NOMO-1 treated with DMSO at 0.1 percent for 48 hours (cell line): ENCODE results near the gene FBXO34.
"Not testable (repeated sequence)": the region's sequence is repeated elsewhere in the genome, so short reads cannot be mapped to it uniquely, and the experiment has no call there.

ENCODE experiments used
- DNase-seq: peaks from one replicate; lab custom pipeline; 2025; ENCODE audit not compliant: unreplicated experiment; lab: John Stamatoyannopoulos, UW

FBXO34 gene

GRCh38 chr14:55374771-55375170 lies 103.5 kb downstream of the FBXO34 start:
- DNase-seq = no peak

- no peak for DNase-seq
These were observed 106.0 kb downstream of the FBXO34 start for GRCh38 chr14:55377236-55377635.

- no peak for DNase-seq
These were observed 109.8 kb downstream of the FBXO34 start for GRCh38 chr14:55381040-55381439.

- DNase-seq = no peak
These were observed 110.3 kb downstream of the FBXO34 start for GRCh38 chr14:55381561-55381960.

GRCh38 chr14:55382483-55382882 lies 111.3 kb downstream of the FBXO34 start:
- DNase-seq = no peak

- DNase-seq = not testable (repeated sequence)
These were observed 111.8 kb downstream of the FBXO34 start for GRCh38 chr14:55383056-55383466.

GRCh38 chr14:55383541-55384140 lies 112.4 kb downstream of the FBXO34 start:
- DNase-seq = no peak

GRCh38 chr14:55384536-55384935 lies 113.3 kb downstream of the FBXO34 start:
- no peak for DNase-seq

- DNase-seq = no peak
These were observed 115.0 kb downstream of the FBXO34 start for GRCh38 chr14:55386037-55386808.

- DNase-seq = no peak
These were observed 115.9 kb downstream of the FBXO34 start for GRCh38 chr14:55387121-55387520.

GRCh38 chr14:55388160-55388559 lies 116.9 kb downstream of the FBXO34 start:
- no peak for DNase-seq

- no peak for DNase-seq
These were observed 118.1 kb downstream of the FBXO34 start for GRCh38 chr14:55389330-55389729.

GRCh38 chr14:55398679-55399078 lies 127.5 kb downstream of the FBXO34 start:
- DNase-seq = no peak

- DNase-seq = no peak
These were observed 128.0 kb downstream of the FBXO34 start for GRCh38 chr14:55399183-55399582.

- no peak for DNase-seq
These were observed 128.6 kb downstream of the FBXO34 start for GRCh38 chr14:55399852-55400251.

GRCh38 chr14:55401751-55402150 lies 130.5 kb downstream of the FBXO34 start:
- DNase-seq = no peak
